Measurements from ENCODE around the gene NMRK2.

- no peak for TF ChIP-seq CTCF (IDR thresholded peaks at IDR 0.05; ENCODE audit: insufficient read depth, low read length)
- TF ChIP-seq REST (IDR thresholded peaks at IDR 0.05; ENCODE audit: insufficient replicate concordance, low read depth), result no peak
- TF ChIP-seq POLR2AphosphoS5 (IDR thresholded peaks at IDR 0.05; ENCODE audit: low read depth), result no peak; the same call in 1 of the 2 replicates
Observed at GRCh38 chr19:3979289-3979673, 46.4 kb downstream of the NMRK2 start.

All from HL-60 (cell line).